ENCODE results near the gene POPDC3.

POPDC3 gene

DNA sequence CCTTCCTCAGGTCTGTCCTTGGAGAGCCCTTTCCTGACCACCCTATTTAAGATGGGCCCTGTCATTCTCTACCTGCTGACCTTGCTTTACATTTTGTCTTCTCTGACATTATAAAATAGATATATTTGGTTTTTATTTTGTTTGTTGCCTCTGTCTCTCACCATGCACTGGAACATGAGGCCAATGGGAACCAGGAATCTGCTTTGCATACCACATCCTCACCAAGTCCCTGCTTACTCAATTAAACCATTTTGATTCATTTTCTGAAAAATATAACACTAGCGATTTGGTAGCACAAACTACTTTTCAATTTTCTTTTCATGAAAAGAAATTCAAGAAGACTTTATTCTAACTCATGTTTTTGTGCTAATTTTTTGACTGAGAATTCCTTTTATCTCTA lies 32.8 kb upstream of the POPDC3 start:
- H3K27ac ChIP-seq (ENCODE audit: low read depth, low read length): no peak overlapping the region
- H3K9ac ChIP-seq (ENCODE audit: low read length): no peak overlapping the region
- no peak overlapping the region for H2AFZ ChIP-seq (ENCODE audit: low read depth, low read length, severe bottlenecking)
- H3K79me2 ChIP-seq (ENCODE audit: insufficient read depth, low read length): no peaks in the 10 kb centered on the region
- H3K9me3 ChIP-seq (ENCODE audit: insufficient read depth, low read length): no peaks in the 10 kb centered on the region
- TF ChIP-seq, protein P1, sequence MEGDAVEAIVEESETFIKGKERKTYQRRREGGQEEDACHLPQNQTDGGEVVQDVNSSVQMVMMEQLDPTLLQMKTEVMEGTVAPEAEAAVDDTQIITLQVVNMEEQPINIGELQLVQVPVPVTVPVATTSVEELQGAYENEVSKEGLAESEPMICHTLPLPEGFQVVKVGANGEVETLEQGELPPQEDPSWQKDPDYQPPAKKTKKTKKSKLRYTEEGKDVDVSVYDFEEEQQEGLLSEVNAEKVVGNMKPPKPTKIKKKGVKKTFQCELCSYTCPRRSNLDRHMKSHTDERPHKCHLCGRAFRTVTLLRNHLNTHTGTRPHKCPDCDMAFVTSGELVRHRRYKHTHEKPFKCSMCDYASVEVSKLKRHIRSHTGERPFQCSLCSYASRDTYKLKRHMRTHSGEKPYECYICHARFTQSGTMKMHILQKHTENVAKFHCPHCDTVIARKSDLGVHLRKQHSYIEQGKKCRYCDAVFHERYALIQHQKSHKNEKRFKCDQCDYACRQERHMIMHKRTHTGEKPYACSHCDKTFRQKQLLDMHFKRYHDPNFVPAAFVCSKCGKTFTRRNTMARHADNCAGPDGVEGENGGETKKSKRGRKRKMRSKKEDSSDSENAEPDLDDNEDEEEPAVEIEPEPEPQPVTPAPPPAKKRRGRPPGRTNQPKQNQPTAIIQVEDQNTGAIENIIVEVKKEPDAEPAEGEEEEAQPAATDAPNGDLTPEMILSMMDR (IDR thresholded peaks at IDR 0.05; ENCODE audit: insufficient read depth, low read length, poor library complexity, severe bottlenecking): no peak
- TF ChIP-seq EZH2phosphoT487 (conservative IDR thresholded peaks at IDR 0.05; ENCODE audit: low read length): no peak
- no peaks in the 10 kb centered on the region for H3K36me3 ChIP-seq (ENCODE audit: low read length)
- H3K4me2 ChIP-seq (ENCODE audit: low read depth, low read length, poor library complexity, severe bottlenecking): no peak overlapping the region
- H4K20me1 ChIP-seq (ENCODE audit: low read depth, low read length): no peaks in the 10 kb centered on the region
- no peaks in the 10 kb centered on the region for H3K27me3 ChIP-seq (ENCODE audit: low read length)
- H3F3A ChIP-seq (ENCODE audit: insufficient read depth): no peaks in the 10 kb centered on the region
- H3K9me2 ChIP-seq (replicated peaks; ENCODE audit: insufficient read depth, low read length): no peaks in the 10 kb centered on the region
- no peak overlapping the region for H3K4me3 ChIP-seq (ENCODE audit: insufficient read depth, low read length, poor library complexity, severe bottlenecking)

DNA sequence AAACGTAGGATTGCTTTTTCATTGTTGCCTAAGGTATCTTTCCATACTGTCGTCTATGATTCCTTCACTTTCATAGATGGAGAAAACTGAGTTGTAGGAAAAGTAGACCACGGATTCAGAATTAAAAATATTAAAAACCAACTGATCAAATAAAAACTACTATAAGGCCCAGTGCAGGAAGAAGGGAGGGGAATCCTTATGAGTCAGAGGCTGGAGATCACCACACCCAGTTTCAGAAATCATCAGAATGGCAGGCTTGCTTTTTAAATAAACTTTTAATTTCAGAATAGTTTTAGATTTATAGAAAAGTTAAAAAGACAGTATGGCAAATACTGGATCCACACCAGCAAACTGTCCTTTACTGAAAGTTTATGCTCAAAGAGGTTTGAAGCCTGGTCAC lies 32.0 kb upstream of the POPDC3 start:
- no peaks in the 10 kb centered on the region for H3F3A ChIP-seq (ENCODE audit: insufficient read depth)
- no peak overlapping the region for H3K4me3 ChIP-seq (ENCODE audit: insufficient read depth, low read length, poor library complexity, severe bottlenecking)
- no peak overlapping the region for H2AFZ ChIP-seq (ENCODE audit: low read depth, low read length, severe bottlenecking)
- TF ChIP-seq EZH2phosphoT487 (conservative IDR thresholded peaks at IDR 0.05; ENCODE audit: low read length): no peak
- TF ChIP-seq, protein P1 (IDR thresholded peaks at IDR 0.05; ENCODE audit: insufficient read depth, low read length, poor library complexity, severe bottlenecking): no peak
- H4K20me1 ChIP-seq (ENCODE audit: low read depth, low read length): no peaks in the 10 kb centered on the region
- no peaks in the 10 kb centered on the region for H3K9me2 ChIP-seq (replicated peaks; ENCODE audit: insufficient read depth, low read length)
- H3K9ac ChIP-seq (ENCODE audit: low read length): no peak overlapping the region
- H3K4me2 ChIP-seq (ENCODE audit: low read depth, low read length, poor library complexity, severe bottlenecking): no peak overlapping the region
- no peaks in the 10 kb centered on the region for H3K79me2 ChIP-seq (ENCODE audit: insufficient read depth, low read length)
- H3K9me3 ChIP-seq (ENCODE audit: insufficient read depth, low read length): no peaks in the 10 kb centered on the region
- H3K27me3 ChIP-seq (ENCODE audit: low read length): no peaks in the 10 kb centered on the region
- no peaks in the 10 kb centered on the region for H3K36me3 ChIP-seq (ENCODE audit: low read length)
- no peak overlapping the region for H3K27ac ChIP-seq (ENCODE audit: low read depth, low read length)

DNA sequence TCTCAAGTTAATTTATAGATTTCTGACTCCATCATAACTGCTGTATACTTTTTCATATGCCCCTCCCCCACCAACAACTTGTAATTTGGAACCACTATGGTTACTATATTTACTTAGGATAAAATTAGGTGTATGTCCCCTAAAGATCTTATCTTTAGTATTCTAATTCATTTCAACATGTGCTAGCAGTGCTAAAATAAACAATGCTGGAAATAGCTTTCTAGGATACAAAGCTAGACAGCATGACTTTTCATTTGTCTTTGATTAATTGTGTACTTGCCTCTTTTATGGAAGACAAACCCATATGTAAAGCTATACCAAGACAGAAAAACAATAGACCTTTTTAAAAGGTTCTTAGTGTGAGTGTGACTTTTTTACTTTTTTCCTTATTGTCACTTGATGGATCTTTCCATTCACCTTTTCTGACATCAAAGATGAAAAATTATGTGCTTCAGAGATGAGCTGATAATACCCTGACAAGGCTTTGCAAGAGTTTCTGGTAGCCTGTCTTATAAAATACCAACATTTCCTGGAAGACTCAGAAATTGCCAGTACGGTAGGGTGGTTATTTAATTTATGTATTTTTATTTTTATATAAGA lies 31.2 kb upstream of the POPDC3 start:
- no peaks in the 10 kb centered on the region for H3K9me2 ChIP-seq (replicated peaks; ENCODE audit: insufficient read depth, low read length)
- H3K27ac ChIP-seq (ENCODE audit: low read depth, low read length): no peak overlapping the region
- H4K20me1 ChIP-seq (ENCODE audit: low read depth, low read length): no peaks in the 10 kb centered on the region
- no peak overlapping the region for H2AFZ ChIP-seq (ENCODE audit: low read depth, low read length, severe bottlenecking)
- no peaks in the 10 kb centered on the region for H3K36me3 ChIP-seq (ENCODE audit: low read length)
- no peaks in the 10 kb centered on the region for H3K27me3 ChIP-seq (ENCODE audit: low read length)
- H3K4me3 ChIP-seq (ENCODE audit: insufficient read depth, low read length, poor library complexity, severe bottlenecking): no peak overlapping the region
- no peak for TF ChIP-seq EZH2phosphoT487 (conservative IDR thresholded peaks at IDR 0.05; ENCODE audit: low read length)
- TF ChIP-seq, protein P1 (IDR thresholded peaks at IDR 0.05; ENCODE audit: insufficient read depth, low read length, poor library complexity, severe bottlenecking): no peak
- H3K4me2 ChIP-seq (ENCODE audit: low read depth, low read length, poor library complexity, severe bottlenecking): no peak overlapping the region
- H3F3A ChIP-seq (ENCODE audit: insufficient read depth): no peaks in the 10 kb centered on the region
- H3K79me2 ChIP-seq (ENCODE audit: insufficient read depth, low read length): no peaks in the 10 kb centered on the region
- no peak overlapping the region for H3K9ac ChIP-seq (ENCODE audit: low read length)
- no peaks in the 10 kb centered on the region for H3K9me3 ChIP-seq (ENCODE audit: insufficient read depth, low read length)

Data from SU-DHL-6 (cell line).